HepG2 (cell line): ENCODE measurements around the gene CST3. TPM values are rescaled to one million over a fixed set of nuclear protein-coding genes. Genes with fewer than 3 reads are reported as not detected.
A peak's percentile ranks its signal among the peaks of the same experiment; 100 is the strongest.

ENCODE experiments used
- ATAC-seq: fragments of 200-7000 bp; cut with Tn5 transposase; 3 replicates; pipeline ENCODE4 v1.9.1; 2020; ENCODE audit warnings: mild to moderate bottlenecking, moderate library complexity
- BruUV-seq: library from RNA; stranded (reverse); fragments of 400-500 nt; replicated peaks from 2 replicates; lab custom pipeline; 2021; lab: Mats Ljungman, UMichigan
- CTCF ChIA-PET: fragments of 300-600 bp; formaldehyde crosslinking; extraction: SDS; loops from one replicate; lab custom pipeline; 2021; ENCODE audit warnings: low total read pairs, inconsistent platforms, low intra/inter-chr PET ratio; lab: Yijun Ruan, JAX
- POLR2A ChIA-PET: fragments of 350-600 bp; sonication (Branson Sonifier 250); formaldehyde crosslinking; loops from one replicate; lab custom pipeline; 2020; ENCODE audit warnings: antibody characterized with exemption, inconsistent platforms; lab: Yijun Ruan, JAX
- DNase-seq: peaks from one replicate; pipeline ENCODE4 v3.0.0-alpha.2; 2015; ENCODE audit warnings: low spot score
- FAIRE-seq: peaks from 3 replicates; lab custom pipeline; 2011; peaks lifted over from hg19 to GRCh38; lab: Jason Lieb, UNC
- H2AFZ ChIP-seq: one replicate; pipeline ENCODE4 v1.6.1; 2011; ENCODE audit warnings: low read length, inconsistent platforms
- H3K27ac ChIP-seq: fragments of 300-600 bp; 3 replicates; pipeline ENCODE4 v1.8.0; 2011; ENCODE audit warnings: mixed run types, mild to moderate bottlenecking, mixed read lengths, low read length, inconsistent platforms; ENCODE audit not compliant: insufficient read depth; ENCODE audit errors: extremely low read length
- H3K27me3 ChIP-seq, 2 experiments: fragments of 200-600 bp in 1 of 2; 2 replicates in 1 of 2; 3 replicates in 1 of 2; pipeline versions ENCODE4 v1.6.0 to v1.8.0; 2011; ENCODE audit warnings: low read length in 2 of 2, mild to moderate bottlenecking in 2 of 2, moderate library complexity in 2 of 2, inconsistent platforms in 1 of 2; ENCODE audit not compliant: insufficient read depth in 2 of 2, control insufficient read depth in 1 of 2
- H3K36me3 ChIP-seq, 2 experiments: fragments of 200-600 bp in 1 of 2; replicated peaks in 1 of 2; 2 replicates in 1 of 2; 3 replicates in 1 of 2; pipeline versions ENCODE4 v1.5.1 to v1.8.0; 2011; ENCODE audit warnings: low read length in 2 of 2, inconsistent platforms in 1 of 2; ENCODE audit not compliant: insufficient read depth in 2 of 2, control insufficient read depth in 1 of 2
- H3K4me1 ChIP-seq: 2 replicates; pipeline ENCODE4 v1.5.1; 2012; ENCODE audit warnings: low read length, inconsistent platforms; ENCODE audit not compliant: insufficient read depth
- H3K4me2 ChIP-seq: 2 replicates; pipeline ENCODE4 v1.6.0; 2011; ENCODE audit warnings: low read depth, low read length, inconsistent platforms
- H3K4me3 ChIP-seq, 3 experiments: fragments of 200-600 bp in 1 of 3; sonication (generic), shearing (Covaris generic) in 1 of 3; replicated peaks in 1 of 3; 2 replicates each; pipeline ENCODE4 v1.5.1; 2011 to 2016; ENCODE audit warnings: low read length in 3 of 3, inconsistent platforms in 2 of 3, low read depth in 2 of 3, mild to moderate bottlenecking in 2 of 3, control low read depth in 1 of 3, mixed read lengths in 1 of 3; ENCODE audit not compliant: insufficient read depth in 1 of 3
- H3K79me2 ChIP-seq: one replicate; pipeline ENCODE4 v1.6.1; 2011; ENCODE audit warnings: low read length, inconsistent platforms; ENCODE audit not compliant: insufficient read depth
- H3K9ac ChIP-seq: 2 replicates; pipeline ENCODE4 v1.6.0; 2011; ENCODE audit warnings: mild to moderate bottlenecking, low read depth, low read length, inconsistent platforms; ENCODE audit not compliant: insufficient read depth
- H3K9me3 ChIP-seq: 2 replicates; pipeline ENCODE4 v1.5.1; 2012; ENCODE audit warnings: mild to moderate bottlenecking, low read length
- H4K20me1 ChIP-seq: 2 replicates; pipeline ENCODE4 v1.6.0; 2011; ENCODE audit warnings: inconsistent platforms, mild to moderate bottlenecking, low read length, moderate library complexity; ENCODE audit not compliant: insufficient read depth
- MAFK ChIP-seq, 2 experiments: IDR thresholded peaks in 1 of 2; conservative IDR thresholded peaks in 1 of 2; 2 replicates each; pipeline ENCODE4 v1.6.1; 2011; ENCODE audit warnings: improper control_type of control experiment in 2 of 2, low read length in 2 of 2
- NCOA2 ChIP-seq: sonication (generic); formaldehyde crosslinking; IDR thresholded peaks from 2 replicates; pipeline ENCODE4 v1.8.0; 2022; ENCODE audit warnings: inconsistent platforms
- TFAP4 ChIP-seq: sonication (generic); IDR thresholded peaks from 2 replicates; pipeline ENCODE4 v1.6.1; 2016; ENCODE audit warnings: low read depth, borderline replicate concordance
- ZBED4 ChIP-seq: sonication (generic); formaldehyde crosslinking; IDR thresholded peaks from 2 replicates; pipeline ENCODE4 v1.4.0; 2020; ENCODE audit warnings: missing genetic modification reagents, borderline replicate concordance
- ZNF180 ChIP-seq: sonication (generic); formaldehyde crosslinking; IDR thresholded peaks from 2 replicates; pipeline ENCODE4 v1.4.0; 2020; ENCODE audit warnings: low read depth, missing genetic modification reagents, borderline replicate concordance
- ZNF253 ChIP-seq: sonication (generic); formaldehyde crosslinking; IDR thresholded peaks from 2 replicates; pipeline ENCODE4 v1.8.0; 2022; ENCODE audit warnings: mild to moderate bottlenecking, missing genetic modification reagents, borderline replicate concordance
- ZNF367 ChIP-seq: sonication (generic); formaldehyde crosslinking; IDR thresholded peaks from 2 replicates; pipeline ENCODE4 v1.4.0; 2020; ENCODE audit warnings: missing genetic modification reagents, borderline replicate concordance
- ZNF687 ChIP-seq: sonication (generic); formaldehyde crosslinking; IDR thresholded peaks from 2 replicates; pipeline ENCODE4 v1.5.1; 2020; ENCODE audit warnings: mild to moderate bottlenecking, missing genetic modification reagents, moderate library complexity
- ZNF737 ChIP-seq: sonication (generic); formaldehyde crosslinking; IDR thresholded peaks from 2 replicates; pipeline ENCODE4 v1.5.0; 2020; ENCODE audit warnings: missing genetic modification reagents, mild to moderate bottlenecking, borderline replicate concordance
- ZXDC ChIP-seq: sonication (generic); formaldehyde crosslinking; IDR thresholded peaks from 2 replicates; pipeline ENCODE4 v1.5.0; 2020; ENCODE audit warnings: mild to moderate bottlenecking, missing genetic modification reagents
- WGBS: methylation state at CpG from one replicate; pipeline ENCODE4 v1.1.6; 2017; ENCODE audit warnings: low lambda C conversion rate; 5-methylcytosine and 5-hydroxymethylcytosine counted together
- in situ Hi-C: cut with HindIII; loops from 2 replicates; pipeline ENCODE4 v1.10.0; 2017; ENCODE audit warnings: low pct_unique_long_range_greater_than_20kb; ENCODE audit not compliant: extremely low pct_ligation_motif_present
- intact Hi-C: fragments of 100-400 bp; cut with micrococcal nuclease; formaldehyde crosslinking; loops from one replicate; pipeline ENCODE4 v1.10.0; 2022; ENCODE audit not compliant: unreplicated experiment
- polyA plus RNA-seq, 8 experiments: library from polyadenylated mRNA; depleted of rRNA in 3 of 8; stranded (reverse) in 7 of 8; unstranded in 1 of 8; fragments of >200 nt; fragmentation: Illumina TruSeq in 4 of 8; extraction: Trizol in 4 of 8; gene quantifications; 2 replicates each; pipeline versions ENCODE4 v1.2.1 to v1.2.3, GENCODE V29; 2011 to 2016; ENCODE audit warnings: low read depth in 4 of 8, missing spikeins in 1 of 8, mixed read lengths in 1 of 8; ENCODE audit not compliant: insufficient read depth in 1 of 8
- total RNA-seq, 5 experiments: library from RNA; depleted of rRNA; stranded (reverse); fragments of >200 nt; fragmentation: Illumina TruSeq; extraction: Trizol; gene quantifications; 2 replicates each; pipeline ENCODE4 v1.2.3, GENCODE V29; 2016; ENCODE audit warnings: low read depth in 1 of 5

The CST3 gene
- total and polyA plus RNA-seq, 2 of the 13 experiments (the other 11 are each of a cell fraction or from before 2014, with no cell fraction given) = 690 to 1,005 TPM

- DNase-seq (no peak), ATAC-seq (no peak), FAIRE-seq (no peak)
- intact Hi-C loops = loop anchor here (5.0 kb wide), 1 partner anchor 35 kb away; no protein-coding TSS in a partner anchor
- no TSS peak for BruUV-seq
- H3K9ac ChIP-seq = 0 out of 2 replicates have a peak overlapping the region, but pooled peaks have one; percentile 12
- ChIA-PET CTCF (no interaction called here), POLR2A (interaction anchor here (0.6 to 9.9 kb wide), 16 partner anchors 9 to 1172 kb away, joined by 4 to 543 read pairs (median 12); partner anchors contain the start of genes CST3, NAPB and NXT1)
- H2AFZ ChIP-seq = no peak overlapping the region
- no peaks in the 10 kb centered on the region for H4K20me1 ChIP-seq
- peak overlapping the region in 1 of 3 experiments; percentile 65; a peak in 1 of 6 replicates for H3K4me3 ChIP-seq
- peaks cover 77% of the 10 kb centered on the region for H3K4me1 ChIP-seq
- H3K27me3 ChIP-seq = no peaks in the 10 kb centered on the region
- H3K4me2 ChIP-seq = peak overlapping the region; percentile 93
- 95% methylated on average over 7 of the region's 9 CpGs for WGBS
- in situ Hi-C loops = no loop called here
- H3K27ac ChIP-seq = peak overlapping the region; percentile 93
- H3K36me3 ChIP-seq = no peaks in the 10 kb centered on the region; a peak in 1 of 5 replicates
- H3K79me2 ChIP-seq = peaks cover 5% of the 10 kb centered on the region
- no peaks in the 10 kb centered on the region for H3K9me3 ChIP-seq
- TF ChIP-seq MAFK (conservative IDR thresholded peaks at IDR 0.05 in 1 of 2, IDR thresholded peaks at IDR 0.05 in 1 of 2; ENCODE audit: low read length in 2 of 2) = no peak
- TF ChIP-seq ZNF180 (CRISPR knock-in tag) = no peak
- TF ChIP-seq NCOA2 (CRISPR knock-in tag) = no peak
- peak; percentile 74 for TF ChIP-seq ZNF687 (CRISPR knock-in tag)
- no peak for TF ChIP-seq ZBED4 (CRISPR knock-in tag)
- peak; percentile 65; the same call in 1 of the 2 replicates for TF ChIP-seq ZNF253 (CRISPR knock-in tag)
- TF ChIP-seq ZNF737 (CRISPR knock-in tag) = 0 out of 2 replicates have a peak, but pooled peaks have one; percentile 79
- no peak for TF ChIP-seq TFAP4
- TF ChIP-seq ZXDC = 0 out of 2 replicates have a peak, but pooled peaks have one; percentile 40
- TF ChIP-seq ZNF367 (CRISPR knock-in tag) = no peak
Observed at GRCh38 chr20:23662276-23662870, 24.6 kb upstream of the CST3 start.
